Right lobe of liver (tissue), 4 donors: Measurements from ENCODE around the gene PCDH7.

Source experiments
- POLR2A ChIP-seq: fragments of 450-650 bp; IDR thresholded peaks from one replicate; pipeline ENCODE4 v1.6.1; 2017; ENCODE audit warnings: antibody characterized with exemption, mild to moderate bottlenecking
- TF ChIP-seq, protein P1 (sequence below), 4 donors: fragments of 200-600 bp in 3 of 4; fragments of 450-650 bp in 1 of 4; IDR thresholded peaks; one replicate each; pipeline versions ENCODE4 v1.5.1 to v1.8.0; 2016 to 2022; ENCODE audit warnings: antibody characterized with exemption in 4 of 4, mild to moderate bottlenecking in 2 of 4
- donor health status: DM: no; HTN: no; CAD: no.
- donor health status: DM: no; HTN: no; CAD: no.
- donor health status: DM: no; HTN: yes; CAD: no.

DNA sequence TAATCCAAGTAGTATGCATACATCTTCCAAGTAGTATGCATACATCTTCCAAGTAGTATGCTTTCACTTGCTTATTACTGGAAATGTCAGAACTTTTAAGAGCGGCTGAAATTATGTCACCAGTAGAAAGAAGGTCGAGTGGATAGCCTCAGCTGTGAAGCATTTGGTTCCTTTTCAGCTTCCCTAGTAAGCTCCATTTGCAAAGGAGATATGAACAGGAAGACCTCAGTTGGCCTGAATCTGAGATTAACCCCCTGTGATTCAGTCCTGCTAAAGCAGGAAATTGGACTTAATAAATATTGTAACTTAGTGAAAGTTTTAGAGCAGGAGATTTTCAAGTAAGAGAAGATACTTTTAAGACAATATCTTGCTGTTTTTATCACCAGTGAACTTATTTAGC, 48.1 kb downstream of the PCDH7 start:
- TF ChIP-seq, protein P1, sequence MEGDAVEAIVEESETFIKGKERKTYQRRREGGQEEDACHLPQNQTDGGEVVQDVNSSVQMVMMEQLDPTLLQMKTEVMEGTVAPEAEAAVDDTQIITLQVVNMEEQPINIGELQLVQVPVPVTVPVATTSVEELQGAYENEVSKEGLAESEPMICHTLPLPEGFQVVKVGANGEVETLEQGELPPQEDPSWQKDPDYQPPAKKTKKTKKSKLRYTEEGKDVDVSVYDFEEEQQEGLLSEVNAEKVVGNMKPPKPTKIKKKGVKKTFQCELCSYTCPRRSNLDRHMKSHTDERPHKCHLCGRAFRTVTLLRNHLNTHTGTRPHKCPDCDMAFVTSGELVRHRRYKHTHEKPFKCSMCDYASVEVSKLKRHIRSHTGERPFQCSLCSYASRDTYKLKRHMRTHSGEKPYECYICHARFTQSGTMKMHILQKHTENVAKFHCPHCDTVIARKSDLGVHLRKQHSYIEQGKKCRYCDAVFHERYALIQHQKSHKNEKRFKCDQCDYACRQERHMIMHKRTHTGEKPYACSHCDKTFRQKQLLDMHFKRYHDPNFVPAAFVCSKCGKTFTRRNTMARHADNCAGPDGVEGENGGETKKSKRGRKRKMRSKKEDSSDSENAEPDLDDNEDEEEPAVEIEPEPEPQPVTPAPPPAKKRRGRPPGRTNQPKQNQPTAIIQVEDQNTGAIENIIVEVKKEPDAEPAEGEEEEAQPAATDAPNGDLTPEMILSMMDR (IDR thresholded peaks at IDR 0.05): no peak
- TF ChIP-seq POLR2A: no peak
